Stomach (tissue), 9 donors: ENCODE data around the gene PC. TPM values are rescaled to one million over a fixed set of nuclear protein-coding genes. Genes with fewer than 3 reads are reported as not detected.

Experiments used
- DNase-seq, 2 donors: peaks; one replicate each; pipeline versions ENCODE4 v3.0.0 to v3.0.0-alpha.2; 2013 to 2019
- H3K27ac ChIP-seq, 5 donors: fragments of 200-600 bp in 4 of 5; sonication (generic) in 4 of 5; one replicate each; pipeline ENCODE4 v1.5.1; 2013 to 2019; ENCODE audit warnings: mild to moderate bottlenecking in 1 of 5, moderate library complexity in 1 of 5
- H3K27me3 ChIP-seq, 3 donors: fragments of 200-600 bp; sonication (generic); one replicate each; pipeline ENCODE4 v1.5.1; 2017 to 2019; ENCODE audit warnings: mixed run types in 1 of 3
- H3K36me3 ChIP-seq, 4 donors: fragments of 200-600 bp; sonication (generic); 1 replicate in 3 of 4; 2 replicates in 1 of 4; pipeline ENCODE4 v1.5.1; 2016 to 2019
- H3K4me1 ChIP-seq, 4 donors: fragments of 200-600 bp; sonication (generic); one replicate each; pipeline ENCODE4 v1.5.1; 2016 to 2019
- H3K4me3 ChIP-seq, 4 donors: fragments of 200-600 bp; sonication (generic) in 3 of 4; one replicate each; pipeline ENCODE4 v1.5.1; 2016 to 2019; ENCODE audit warnings: mild to moderate bottlenecking in 1 of 4
- H3K9me3 ChIP-seq, 4 donors: fragments of 200-600 bp; sonication (generic); one replicate each; pipeline ENCODE4 v1.5.1; 2016 to 2019
- CTCF ChIP-seq, 7 experiments: fragments of 450-650 bp in 4 of 7; fragments of 200-600 bp in 3 of 7; sonication (generic) in 3 of 7; IDR thresholded peaks; one replicate each; pipeline ENCODE4 v1.5.1; 2016 to 2019; ENCODE audit warnings: antibody characterized with exemption in 7 of 7, control low read depth in 2 of 7, mild to moderate bottlenecking in 1 of 7
- EP300 ChIP-seq: sonication (generic); formaldehyde crosslinking; IDR thresholded peaks from one replicate; pipeline ENCODE4 v1.6.1; 2017; ENCODE audit warnings: antibody characterized with exemption
- POLR2A ChIP-seq, 4 donors: fragments of 450-650 bp; IDR thresholded peaks; one replicate each; pipeline ENCODE4 v1.6.1; 2016; ENCODE audit warnings: antibody characterized with exemption in 4 of 4, control low read depth in 2 of 4, mild to moderate bottlenecking in 1 of 4, moderate library complexity in 1 of 4
- POLR2AphosphoS5 ChIP-seq, 3 donors: sonication (generic); formaldehyde crosslinking; IDR thresholded peaks; one replicate each; pipeline ENCODE4 v1.6.1; 2016; ENCODE audit warnings: antibody characterized with exemption in 3 of 3
- WGBS, 5 donors: extraction: QIAGEN DNeasy Blood & Tissue Kit in 3 of 5; methylation state at CpG; one replicate each; pipeline versions ENCODE4 v1.1.5 to v1.1.7; 2013 to 2018; 5-methylcytosine and 5-hydroxymethylcytosine counted together
- intact Hi-C: fragments of 100-400 bp; cut with DNase I; formaldehyde crosslinking; loops from one replicate; pipeline ENCODE4 v1.15.1; 2023; ENCODE audit warnings: low total_unique reads
- polyA plus RNA-seq, 3 donors: library from polyadenylated mRNA; stranded (reverse); fragments of 200-250 nt; gene quantifications; one replicate each; pipeline ENCODE4 v1.2.3, GENCODE V29; 2013
- total RNA-seq, 5 donors: library from RNA; depleted of rRNA; stranded (reverse); fragments of >200 nt; gene quantifications; one replicate each; pipeline versions ENCODE4 v1.1.0 to v1.2.3, GENCODE V29; 2014 to 2016
- donor health status: healthy with polysubstance abuse.
- donor health status: Bipolar disorder and iron deficiency.
- donor health status: healthy.

Gene PC
- total and polyA plus RNA-seq, 8 donors, result 0.58 to 86.0 (median 22.3) TPM

GRCh38 chr11:67002921-67003411 lies 44.8 kb upstream of the PC start:
- Histone ChIP-seq H3K27ac (no peak overlapping the region), H3K9me3 (no peaks in the 10 kb centered on the region), H3K4me3 (no peak overlapping the region), H3K27me3 (no peaks in the 10 kb centered on the region), H3K36me3 (no peaks in the 10 kb centered on the region), H3K4me1 (no peaks in the 10 kb centered on the region)
- TF ChIP-seq POLR2AphosphoS5 (IDR thresholded peaks at IDR 0.05) (no peak), CTCF (IDR thresholded peaks at IDR 0.05) (no peak), POLR2A (IDR thresholded peaks at IDR 0.05) (no peak), EP300 (no peak)
- intact Hi-C loops, result no loop called here
- 71 to 90% (median 86%) methylated on average over 4 to 5 of the region's 5 CpGs for WGBS, 5 donors
- DNase-seq, result no peak

- Histone ChIP-seq H3K9me3 (no peaks in the 10 kb centered on the region), H3K27me3 (no peaks in the 10 kb centered on the region), H3K4me1 (no peaks in the 10 kb centered on the region), H3K4me3 (no peak overlapping the region), H3K27ac (no peak overlapping the region), H3K36me3 (no peaks in the 10 kb centered on the region)
- intact Hi-C loops, result no loop called here
- WGBS, 5 donors, result 57 to 66% (median 60%) methylated on average over 8 of the region's 8 CpGs
- no peak for DNase-seq
- no peak for TF ChIP-seq CTCF (IDR thresholded peaks at IDR 0.05)
- TF ChIP-seq POLR2AphosphoS5 (IDR thresholded peaks at IDR 0.05), result no peak
- no peak for TF ChIP-seq POLR2A (IDR thresholded peaks at IDR 0.05)
- no peak for TF ChIP-seq EP300
Measured at GRCh38 chr11:67002297-67002913, 44.2 kb upstream of the PC start.

GRCh38 chr11:67001332-67001731 lies 43.1 kb upstream of the PC start:
- Histone ChIP-seq H3K9me3 (no peaks in the 10 kb centered on the region), H3K27ac (no peak overlapping the region), H3K4me3 (no peak overlapping the region)

GRCh38 chr11:66999555-66999954 lies 41.4 kb upstream of the PC start:
- DNase-seq, result no peak
- no peaks in the 10 kb centered on the region for H3K36me3 ChIP-seq
- intact Hi-C loops, result no loop called here
- TF ChIP-seq CTCF (IDR thresholded peaks at IDR 0.05) (no peak), EP300 (no peak), POLR2AphosphoS5 (IDR thresholded peaks at IDR 0.05) (no peak), POLR2A (IDR thresholded peaks at IDR 0.05) (no peak)
- no peaks in the 10 kb centered on the region for H3K4me1 ChIP-seq
- H3K4me3 ChIP-seq, result no peak overlapping the region
- H3K27me3 ChIP-seq, result no peaks in the 10 kb centered on the region
- H3K27ac ChIP-seq, result no peak overlapping the region
- no peaks in the 10 kb centered on the region for H3K9me3 ChIP-seq
- 86 to 92% (median 88%) methylated on average over 7 of the region's 7 CpGs for WGBS, 5 donors

More at GRCh38 chr11:67001332-67001731, 43.1 kb upstream of the PC start:
- Histone ChIP-seq H3K4me1 (no peaks in the 10 kb centered on the region), H3K36me3 (no peaks in the 10 kb centered on the region), H3K27me3 (no peaks in the 10 kb centered on the region)
- intact Hi-C loops, result no loop called here
- DNase-seq, result no peak
- WGBS, 5 donors, result 86 to 94% (median 89%) methylated on average over 5 of the region's 5 CpGs
- TF ChIP-seq POLR2A (IDR thresholded peaks at IDR 0.05), result no peak
- no peak for TF ChIP-seq CTCF (IDR thresholded peaks at IDR 0.05)
- no peak for TF ChIP-seq POLR2AphosphoS5 (IDR thresholded peaks at IDR 0.05)
- no peak for TF ChIP-seq EP300
